GM18873 (cell line): ENCODE results near the gene GIMD1.
"Not testable (repeated sequence)": the region's sequence is repeated elsewhere in the genome, so short reads cannot be mapped to it uniquely, and the experiment has no call there.

Experiments
- ATAC-seq: cut with Tn5 transposase; IDR thresholded peaks from one replicate; pipeline ENCODE4 v1.9.1; 2021; ENCODE audit warnings: mild to moderate bottlenecking, moderate library complexity, moderate number of reproducible peaks; ENCODE audit not compliant: unreplicated experiment, low FRiP score

GIMD1 gene

GRCh38 chr4:106353786-106354185, 14.8 kb downstream of the GIMD1 start:
- ATAC-seq: no peak

DNA sequence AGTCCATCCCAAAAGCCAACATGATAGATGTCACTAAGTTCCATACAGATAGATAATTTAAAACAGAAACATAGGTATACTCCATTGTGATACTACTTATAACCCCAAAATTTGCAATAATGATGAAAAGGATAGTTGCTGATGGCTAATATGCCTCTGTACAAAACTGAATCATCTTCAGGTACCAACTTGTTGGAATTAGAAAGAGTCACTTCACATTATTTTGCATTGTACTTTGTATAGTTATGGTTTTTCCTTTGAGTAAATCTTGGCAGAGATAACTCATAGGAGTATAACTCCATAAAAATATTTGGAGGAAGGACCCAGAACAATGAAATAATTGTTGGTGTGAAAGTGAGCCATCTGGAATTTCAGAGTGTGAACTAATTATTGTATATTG, 17.6 kb downstream of the GIMD1 start:
- ATAC-seq: no peak

DNA sequence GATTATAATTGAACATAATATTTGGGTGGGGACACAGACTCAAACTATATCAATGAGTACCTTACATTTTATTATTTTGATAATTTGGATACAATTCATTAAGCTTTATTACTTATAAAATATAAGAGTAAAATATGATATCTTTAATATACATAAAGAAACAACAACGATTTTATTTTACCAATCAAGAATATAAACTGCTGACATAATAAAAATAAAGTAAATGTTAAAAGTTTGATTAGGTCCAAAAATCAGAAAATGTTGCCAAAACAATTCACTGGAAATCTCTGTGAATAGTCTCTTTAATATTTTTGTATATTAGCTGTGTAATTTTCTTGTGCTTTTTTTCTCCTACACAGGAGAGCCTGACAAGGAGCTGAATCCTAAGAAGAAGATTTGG, 21.4 kb downstream of the GIMD1 start:
- ATAC-seq: no peak

GRCh38 chr4:106344647-106344970, 24.0 kb downstream of the GIMD1 start:
- no peak for ATAC-seq

GRCh38 chr4:106343865-106344646, 24.5 kb downstream of the GIMD1 start:
- ATAC-seq: no peak

DNA sequence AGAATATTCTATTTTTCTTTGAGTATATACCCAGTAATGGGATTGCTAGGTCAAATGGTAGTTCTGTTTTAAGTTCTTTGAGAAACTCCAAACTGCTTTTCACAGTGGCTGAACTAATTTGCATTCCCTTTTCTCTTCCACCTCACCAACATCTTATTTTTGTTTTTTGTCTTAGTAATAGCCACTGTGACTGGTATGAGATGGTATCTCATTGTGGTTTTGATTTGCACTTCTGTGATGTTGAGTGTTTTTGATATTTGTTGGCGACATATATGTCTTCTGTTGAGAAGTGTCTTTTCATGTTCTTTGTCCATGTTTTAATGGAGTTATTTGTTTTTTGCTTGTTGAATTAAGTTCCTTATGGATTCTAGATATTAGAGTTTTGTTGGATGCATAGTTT, 27.8 kb downstream of the GIMD1 start:
- no peak for ATAC-seq

- no peak for ATAC-seq
These were observed 29.1 kb downstream of the GIMD1 start for GRCh38 chr4:106339431-106339830.

- ATAC-seq: no peak
These were observed 29.9 kb downstream of the GIMD1 start for GRCh38 chr4:106338671-106339070.

DNA sequence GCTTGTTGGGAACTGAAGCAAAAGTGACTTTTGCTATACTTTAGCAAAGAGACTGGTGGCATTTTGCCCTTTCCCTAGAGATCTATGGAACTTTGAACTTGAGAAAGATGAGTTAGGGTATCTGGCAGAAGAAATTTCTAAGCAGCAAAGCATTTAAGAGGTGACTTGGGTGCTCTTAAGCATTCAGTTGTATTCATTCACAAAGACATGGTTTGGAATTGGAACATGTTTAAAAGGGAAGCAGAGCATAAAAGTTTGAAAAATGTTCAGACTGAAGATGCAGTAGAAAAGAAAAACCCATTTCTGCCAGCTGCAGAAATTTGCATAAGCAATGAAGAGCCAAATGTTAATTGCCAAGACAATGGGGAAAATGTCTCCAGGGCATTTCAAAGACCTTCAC, 30.7 kb downstream of the GIMD1 start:
- no peak for ATAC-seq

DNA sequence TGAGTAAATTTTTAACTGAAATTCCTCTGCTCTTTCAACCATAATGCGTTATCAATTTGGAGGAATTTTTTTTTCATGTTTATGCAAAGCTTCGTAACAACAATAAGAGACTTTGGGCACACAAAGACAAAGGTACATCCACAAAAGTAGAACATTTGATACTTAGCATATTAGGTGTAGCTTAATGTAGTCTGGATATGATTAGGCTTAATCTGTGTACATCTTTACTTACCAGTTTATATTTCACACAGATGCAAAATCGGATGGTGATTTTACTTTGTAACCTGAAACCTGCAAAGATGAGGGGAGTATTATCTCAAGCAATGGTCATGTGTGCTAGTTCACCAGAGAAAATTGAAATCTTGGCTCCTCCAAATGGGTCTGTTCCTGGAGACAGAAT, 32.0 kb downstream of the GIMD1 start:
- ATAC-seq: no peak

GRCh38 chr4:106334741-106335470, 33.7 kb downstream of the GIMD1 start:
- ATAC-seq: no peak

- no peak for ATAC-seq
These were observed 35.4 kb downstream of the GIMD1 start for GRCh38 chr4:106333186-106333585.

DNA sequence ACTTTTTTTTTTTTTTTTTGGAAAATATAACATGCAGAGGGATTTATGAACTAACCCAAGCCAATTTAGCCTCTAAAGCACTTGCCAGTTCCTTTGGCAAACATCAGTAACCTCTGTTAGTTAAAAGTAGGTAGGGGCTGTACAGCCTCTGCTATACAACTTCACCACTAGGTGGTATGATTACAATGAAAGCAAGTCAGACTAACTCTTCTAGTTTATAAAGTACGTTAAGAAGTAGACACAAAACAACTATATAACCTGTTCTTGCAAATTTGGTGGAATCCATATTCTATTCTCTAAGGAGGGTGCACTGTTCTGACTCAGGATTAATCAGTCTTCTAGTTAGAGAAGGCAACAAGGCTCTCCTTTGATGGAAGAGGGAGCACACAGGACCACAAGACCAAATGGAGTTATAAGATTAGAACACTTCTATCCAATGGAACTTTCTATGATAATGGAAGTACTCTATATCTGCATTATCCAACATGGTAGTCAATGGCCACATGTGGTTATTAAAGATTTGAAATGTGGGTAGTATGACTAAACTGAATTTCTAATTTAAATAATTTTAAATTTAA, 39.4 kb downstream of the GIMD1 start:
- peak; percentile 66 for ATAC-seq

- no peak for ATAC-seq
These were observed 42.8 kb downstream of the GIMD1 start for GRCh38 chr4:106325800-106326199.

DNA sequence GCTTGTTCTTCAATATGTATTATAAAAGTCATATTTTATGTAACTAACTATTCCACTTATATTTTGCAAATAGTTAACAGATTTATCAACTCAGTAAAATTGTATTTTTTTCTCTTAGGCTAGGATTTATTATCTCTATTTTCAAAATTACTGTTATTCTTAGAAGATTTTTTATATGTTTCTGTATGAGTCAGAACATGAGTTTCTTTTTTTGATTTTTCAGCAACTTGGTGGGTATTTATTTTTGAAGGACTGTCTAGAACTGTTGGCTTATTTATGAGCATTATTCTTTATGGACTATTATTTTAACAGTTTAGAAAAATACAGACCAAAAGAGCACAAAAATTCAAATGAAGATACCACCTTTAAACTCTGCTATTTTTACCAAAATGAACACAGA, 45.5 kb downstream of the GIMD1 start:
- no peak for ATAC-seq

DNA sequence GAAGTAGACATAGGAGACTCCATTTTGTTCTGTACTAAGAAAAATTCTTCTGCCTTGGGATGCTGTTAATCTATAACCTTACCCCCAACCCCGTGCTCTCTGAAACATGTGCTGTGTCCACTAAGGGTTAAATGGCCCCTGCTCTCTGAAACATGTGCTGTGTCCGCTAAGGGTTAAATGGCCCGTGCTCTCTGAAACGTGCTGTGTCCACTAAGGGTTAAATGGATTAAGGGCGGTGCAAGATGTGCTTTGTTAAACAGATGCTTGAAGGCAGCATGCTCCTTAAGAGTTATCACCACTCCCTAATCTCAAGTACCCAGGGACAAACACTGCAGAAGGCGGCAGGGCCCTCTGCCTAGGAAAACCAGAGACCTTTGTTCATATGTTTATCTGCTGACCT, 46.8 kb downstream of the GIMD1 start:
- ATAC-seq: not testable (repeated sequence)

DNA sequence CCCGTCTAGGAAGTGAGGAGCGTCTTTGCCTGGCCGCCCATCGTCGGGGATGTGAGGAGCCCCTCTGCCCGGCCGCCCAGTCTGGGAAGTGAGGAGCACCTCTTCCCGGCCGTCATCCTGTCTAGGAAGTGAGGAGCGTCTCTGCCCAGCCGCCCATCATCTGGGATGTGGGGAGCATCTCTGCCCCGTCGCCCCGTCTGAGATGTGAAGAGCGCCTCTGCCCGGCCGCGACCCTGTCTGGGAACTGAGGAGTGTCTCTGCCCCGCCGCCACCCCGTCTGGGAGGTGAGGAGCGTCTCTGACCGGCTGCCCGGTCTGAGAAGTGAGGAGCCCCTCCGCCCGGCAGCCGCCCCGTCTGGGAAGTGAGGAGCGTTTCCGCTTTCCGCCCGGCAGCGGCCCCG, 47.4 kb downstream of the GIMD1 start:
- ATAC-seq: not testable (repeated sequence)

- no peak for ATAC-seq
These were observed 48.3 kb downstream of the GIMD1 start for GRCh38 chr4:106320235-106320634.

- ATAC-seq: no peak
These were observed 50.1 kb downstream of the GIMD1 start for GRCh38 chr4:106318511-106318910.

- ATAC-seq: no peak
These were observed 50.8 kb downstream of the GIMD1 start for GRCh38 chr4:106317815-106318214.

DNA sequence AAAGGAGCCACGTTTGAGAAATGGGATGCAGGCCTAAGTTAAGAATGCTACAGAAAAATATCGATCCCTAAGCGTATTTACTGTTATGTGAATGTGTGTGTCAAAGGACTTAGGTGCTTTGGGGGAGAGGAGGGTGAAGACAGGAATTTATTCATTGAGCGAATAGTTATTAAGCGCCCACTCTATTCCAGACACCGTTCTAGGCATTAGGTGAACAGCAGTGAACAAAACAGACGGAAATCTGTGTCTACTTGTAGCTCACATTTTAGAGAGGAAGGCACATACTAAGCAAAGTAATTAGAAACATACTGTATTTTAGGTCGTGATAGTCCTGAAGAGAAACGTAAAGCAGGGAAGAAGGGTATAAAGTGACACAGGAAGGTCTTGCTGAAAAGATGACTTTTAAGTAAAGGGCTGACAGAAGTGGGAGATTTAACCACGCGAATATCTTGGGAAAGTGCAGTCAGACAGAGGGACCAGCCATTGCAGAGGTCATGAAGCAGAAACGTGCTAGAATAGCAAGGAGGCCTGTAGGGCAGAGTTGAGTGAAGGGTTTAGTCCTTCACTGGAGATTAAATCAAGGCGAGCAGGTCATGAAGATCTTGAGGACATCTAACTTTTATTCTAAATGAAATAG, 51.7 kb downstream of the GIMD1 start:
- ATAC-seq: no peak
